Astrocyte (in vitro differentiated cells and primary cell): Measurements from ENCODE around the gene ASPRV1.

Experiments
- CTCF ChIP-seq: IDR thresholded peaks from 2 replicates; pipeline ENCODE4 v1.5.1; 2011; ENCODE audit warnings: low read depth, mild to moderate bottlenecking, inconsistent platforms, low read length, moderate library complexity; ENCODE audit not compliant: insufficient read depth
- EZH2 ChIP-seq: IDR thresholded peaks from 2 replicates; pipeline ENCODE4 v1.6.1; 2012; ENCODE audit warnings: mild to moderate bottlenecking, low read length, inconsistent platforms; ENCODE audit not compliant: insufficient read depth

GRCh38 chr2:69937968-69938367 lies 23.5 kb downstream of the ASPRV1 start:
- TF ChIP-seq EZH2: no peak
- TF ChIP-seq CTCF: no peak
